Astrocyte (in vitro differentiated cells and primary cell): Measurements from ENCODE around the gene SLC35B2. TPM values are rescaled to one million over a fixed set of nuclear protein-coding genes. Genes with fewer than 3 reads are reported as not detected.

ENCODE experiments used
- DNase-seq: peaks from one replicate; pipeline ENCODE4 v3.0.0-alpha.2; 2010; ENCODE audit warnings: low read depth
- FAIRE-seq: peaks from 2 replicates; lab custom pipeline; 2011; peaks lifted over from hg19 to GRCh38; lab: Jason Lieb, UNC
- H2AFZ ChIP-seq: 2 replicates; pipeline ENCODE4 v1.6.0; 2012; ENCODE audit warnings: low read depth, low read length, inconsistent platforms
- H3K27ac ChIP-seq: 2 replicates; pipeline ENCODE4 v1.5.1; 2011; ENCODE audit warnings: low read depth, low read length, inconsistent platforms
- H3K27me3 ChIP-seq: 2 replicates; pipeline ENCODE4 v1.6.0; 2011; ENCODE audit warnings: low read length, inconsistent platforms; ENCODE audit not compliant: insufficient read depth
- H3K36me3 ChIP-seq: 2 replicates; pipeline ENCODE4 v1.5.1; 2011; ENCODE audit warnings: low read length, inconsistent platforms; ENCODE audit not compliant: insufficient read depth
- H3K4me1 ChIP-seq: 2 replicates; pipeline ENCODE4 v1.5.1; 2011; ENCODE audit warnings: low read length, inconsistent platforms; ENCODE audit not compliant: insufficient read depth
- H3K4me2 ChIP-seq: 2 replicates; pipeline ENCODE4 v1.6.0; 2012; ENCODE audit warnings: low read length, inconsistent platforms
- H3K4me3 ChIP-seq: 2 replicates; pipeline ENCODE4 v1.5.1; 2011; ENCODE audit warnings: low read depth, mild to moderate bottlenecking, low read length, inconsistent platforms; ENCODE audit not compliant: insufficient read depth
- H3K79me2 ChIP-seq: 2 replicates; pipeline ENCODE4 v1.6.0; 2012; ENCODE audit warnings: mild to moderate bottlenecking, low read length, inconsistent platforms; ENCODE audit not compliant: insufficient read depth
- H3K9ac ChIP-seq: 2 replicates; pipeline ENCODE4 v1.6.0; 2012; ENCODE audit warnings: mild to moderate bottlenecking, low read length, inconsistent platforms
- H3K9me3 ChIP-seq: 2 replicates; pipeline ENCODE4 v1.5.1; 2012; ENCODE audit warnings: low read depth, mild to moderate bottlenecking, low read length, inconsistent platforms; ENCODE audit not compliant: insufficient read depth
- H4K20me1 ChIP-seq: 2 replicates; pipeline ENCODE4 v1.6.0; 2012; ENCODE audit warnings: low read length, inconsistent platforms; ENCODE audit not compliant: insufficient read depth
- H3K27ac Mint-ChIP-seq: one replicate; pipeline ENCODE4 v1.8.0; 2021; ENCODE audit warnings: mild to moderate bottlenecking, mixed read lengths; ENCODE audit not compliant: unreplicated experiment
- H3K27me3 Mint-ChIP-seq: one replicate; pipeline ENCODE4 v1.8.0; 2021; ENCODE audit warnings: low read depth, mixed read lengths; ENCODE audit not compliant: unreplicated experiment
- H3K36me3 Mint-ChIP-seq: one replicate; pipeline ENCODE4 v1.8.0; 2021; ENCODE audit warnings: low read depth, mixed read lengths; ENCODE audit not compliant: unreplicated experiment
- H3K4me1 Mint-ChIP-seq: one replicate; pipeline ENCODE4 v1.8.0; 2021; ENCODE audit warnings: low read depth, mixed read lengths; ENCODE audit not compliant: unreplicated experiment
- H3K4me3 Mint-ChIP-seq: one replicate; pipeline ENCODE4 v1.8.0; 2021; ENCODE audit warnings: mild to moderate bottlenecking, moderate library complexity, mixed read lengths; ENCODE audit not compliant: unreplicated experiment
- H3K9me3 Mint-ChIP-seq: one replicate; pipeline ENCODE4 v1.8.0; 2021; ENCODE audit warnings: mild to moderate bottlenecking, mixed read lengths; ENCODE audit not compliant: unreplicated experiment
- EZH2 ChIP-seq: IDR thresholded peaks from 2 replicates; pipeline ENCODE4 v1.6.1; 2012; ENCODE audit warnings: mild to moderate bottlenecking, low read length, inconsistent platforms; ENCODE audit not compliant: insufficient read depth
- total RNA-seq: library from RNA; stranded (reverse); gene quantifications from 2 replicates; pipeline ENCODE4 v1.2.1, GENCODE V29; 2021
- TF ChIP-seq, protein P1 (sequence below): IDR thresholded peaks from 2 replicates; pipeline ENCODE4 v1.5.1; 2011; ENCODE audit warnings: low read depth, mild to moderate bottlenecking, inconsistent platforms, low read length, moderate library complexity; ENCODE audit not compliant: insufficient read depth

SLC35B2 gene
- total RNA-seq, 1 donor from 2014 or later, result 61.8 TPM

DNA sequence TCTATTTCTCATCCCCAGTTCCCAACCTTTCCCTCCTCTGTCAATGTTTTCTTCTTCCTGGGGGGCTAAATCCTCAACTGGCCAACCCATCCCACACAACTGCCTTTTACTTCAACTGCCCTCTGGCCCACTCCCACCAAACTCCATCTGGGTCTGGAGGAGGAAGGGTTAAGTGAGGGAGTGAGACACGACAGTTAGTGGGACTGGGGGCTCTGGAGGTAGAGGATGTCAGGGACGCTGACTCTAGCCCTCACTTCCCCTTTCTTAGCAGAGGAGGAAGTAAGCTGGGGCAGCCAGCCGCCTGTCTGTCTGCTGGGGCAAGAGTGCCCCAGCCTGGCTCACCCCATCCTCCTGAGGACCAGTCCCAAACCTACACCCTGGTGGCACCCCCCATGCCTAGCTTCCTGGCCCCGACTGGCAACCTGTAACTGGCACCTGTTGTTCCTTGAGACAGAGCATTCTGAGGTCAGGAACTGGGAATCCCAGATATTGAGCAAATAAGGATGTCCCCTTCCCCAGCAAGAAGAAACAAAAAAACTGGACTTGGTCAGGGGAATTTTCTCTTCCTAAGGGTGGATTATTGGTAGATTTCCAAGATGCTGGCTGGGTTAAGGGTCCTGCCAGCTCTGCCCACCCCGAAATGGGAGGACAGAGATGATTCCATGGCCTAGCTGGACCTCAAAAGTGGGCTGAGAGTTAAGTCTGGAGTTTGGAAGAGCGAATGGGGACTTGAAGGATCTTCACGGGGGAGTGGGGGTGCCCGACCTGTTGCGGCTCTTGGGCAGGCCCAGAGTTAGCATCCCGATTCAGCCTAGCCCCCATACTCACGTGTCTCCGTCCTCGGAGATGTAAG is 7.1 kb upstream of the SLC35B2 start:
- H3K9me3 ChIP-seq, result no peaks in the 10 kb centered on the region
- peaks cover 20% of the 10 kb centered on the region for H3K4me1 ChIP-seq
- Mint-ChIP-seq H3K36me3 (no peaks in the 10 kb centered on the region), H3K9me3 (no peaks in the 10 kb centered on the region), H3K4me3 (peak overlapping the region; percentile 95), H3K4me1 (peaks cover 23% of the 10 kb centered on the region), H3K27me3 (peaks cover 18% of the 10 kb centered on the region), H3K27ac (peak overlapping the region; percentile 93)
- peak overlapping the region; percentile 64 for H3K27ac ChIP-seq
- H3K4me2 ChIP-seq, result peak overlapping the region; percentile 93
- DNase-seq, result no peak
- H3K9ac ChIP-seq, result peak overlapping the region; percentile 83
- peaks cover 15% of the 10 kb centered on the region for H3K79me2 ChIP-seq
- TF ChIP-seq, protein P1, sequence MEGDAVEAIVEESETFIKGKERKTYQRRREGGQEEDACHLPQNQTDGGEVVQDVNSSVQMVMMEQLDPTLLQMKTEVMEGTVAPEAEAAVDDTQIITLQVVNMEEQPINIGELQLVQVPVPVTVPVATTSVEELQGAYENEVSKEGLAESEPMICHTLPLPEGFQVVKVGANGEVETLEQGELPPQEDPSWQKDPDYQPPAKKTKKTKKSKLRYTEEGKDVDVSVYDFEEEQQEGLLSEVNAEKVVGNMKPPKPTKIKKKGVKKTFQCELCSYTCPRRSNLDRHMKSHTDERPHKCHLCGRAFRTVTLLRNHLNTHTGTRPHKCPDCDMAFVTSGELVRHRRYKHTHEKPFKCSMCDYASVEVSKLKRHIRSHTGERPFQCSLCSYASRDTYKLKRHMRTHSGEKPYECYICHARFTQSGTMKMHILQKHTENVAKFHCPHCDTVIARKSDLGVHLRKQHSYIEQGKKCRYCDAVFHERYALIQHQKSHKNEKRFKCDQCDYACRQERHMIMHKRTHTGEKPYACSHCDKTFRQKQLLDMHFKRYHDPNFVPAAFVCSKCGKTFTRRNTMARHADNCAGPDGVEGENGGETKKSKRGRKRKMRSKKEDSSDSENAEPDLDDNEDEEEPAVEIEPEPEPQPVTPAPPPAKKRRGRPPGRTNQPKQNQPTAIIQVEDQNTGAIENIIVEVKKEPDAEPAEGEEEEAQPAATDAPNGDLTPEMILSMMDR, result no peak
- TF ChIP-seq EZH2, result no peak
- H3K27me3 ChIP-seq, result peaks cover 13% of the 10 kb centered on the region
- H3K36me3 ChIP-seq, result peaks cover 3% of the 10 kb centered on the region
- no peak for FAIRE-seq
- H4K20me1 ChIP-seq, result peaks cover 34% of the 10 kb centered on the region
- H3K4me3 ChIP-seq, result peak overlapping the region; percentile 71
- peak overlapping the region; percentile 87 for H2AFZ ChIP-seq

DNA sequence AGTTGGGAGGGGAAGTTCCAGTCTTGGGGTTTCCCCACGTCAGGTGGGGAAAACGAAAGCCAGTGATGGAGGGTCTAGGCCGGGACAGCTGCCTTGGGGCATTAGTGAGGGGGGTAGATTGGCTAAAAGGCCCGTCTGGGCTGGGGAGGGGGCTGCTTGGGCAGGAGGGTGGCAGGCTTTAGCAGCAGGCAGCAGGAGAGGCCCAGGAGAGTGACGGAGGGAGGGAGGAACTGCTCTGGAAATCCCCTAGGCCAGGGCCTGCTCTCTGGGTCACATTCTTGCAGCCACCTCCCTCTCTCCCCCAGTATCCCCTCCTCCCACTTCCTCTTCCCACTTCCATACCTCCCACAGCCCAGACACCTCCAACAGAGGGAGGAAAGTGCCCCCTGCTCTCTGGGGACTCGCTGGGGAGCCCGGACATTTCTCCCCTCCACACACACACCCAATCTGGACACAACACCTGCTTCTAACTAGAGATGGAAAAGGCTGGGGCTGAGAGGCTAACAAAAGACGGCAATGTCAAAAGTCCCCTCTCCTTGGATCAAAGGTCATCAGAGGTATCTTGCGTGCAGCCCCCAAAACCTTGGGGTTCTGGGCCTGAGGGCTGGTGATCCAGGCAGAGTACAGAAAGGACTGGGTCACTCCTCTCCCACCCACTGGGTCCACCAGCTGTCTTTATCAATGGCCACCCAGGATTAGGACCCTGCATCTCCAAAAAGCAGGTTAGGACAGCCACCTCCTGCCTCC is 6.2 kb upstream of the SLC35B2 start:
- H2AFZ ChIP-seq, result no peak overlapping the region
- peaks cover 5% of the 10 kb centered on the region for H3K27me3 ChIP-seq
- peaks cover 23% of the 10 kb centered on the region for H3K4me1 Mint-ChIP-seq
- H3K27ac ChIP-seq, result no peak overlapping the region
- H3K4me3 Mint-ChIP-seq, result peak overlapping the region; percentile 95
- H3K9me3 Mint-ChIP-seq, result no peaks in the 10 kb centered on the region
- H3K27ac Mint-ChIP-seq, result peak overlapping the region; percentile 62
- TF ChIP-seq EZH2, result no peak
- TF ChIP-seq, protein P1, result no peak
- H3K36me3 ChIP-seq, result peaks cover 3% of the 10 kb centered on the region
- peak overlapping the region; percentile 45 for H3K9ac ChIP-seq
- no peaks in the 10 kb centered on the region for H3K9me3 ChIP-seq
- peaks cover 20% of the 10 kb centered on the region for H3K4me1 ChIP-seq
- peak overlapping the region; percentile 93 for H3K4me2 ChIP-seq
- H3K27me3 Mint-ChIP-seq, result peaks cover 9% of the 10 kb centered on the region
- peaks cover 15% of the 10 kb centered on the region for H3K79me2 ChIP-seq
- peak overlapping the region; percentile 71 for H3K4me3 ChIP-seq
- peaks cover 31% of the 10 kb centered on the region for H4K20me1 ChIP-seq
- no peak for DNase-seq
- no peak for FAIRE-seq
- H3K36me3 Mint-ChIP-seq, result no peaks in the 10 kb centered on the region
